Right lung (tissue), 5 donors: ENCODE data around the gene SLC35F3. TPM values are rescaled to one million over a fixed set of nuclear protein-coding genes. Genes with fewer than 3 reads are reported as not detected.
"Not testable (repeated sequence)": the region's sequence is repeated elsewhere in the genome, so short reads cannot be mapped to it uniquely, and the experiment has no call there.

Experiments
- DNase-seq, 2 donors: peaks; one replicate each; pipeline ENCODE4 v3.0.0-alpha.2; 2013
- polyA plus RNA-seq, 5 donors: library from polyadenylated mRNA; unstranded; fragments of 120-200 nt; gene quantifications; one replicate each; pipeline versions ENCODE4 v1.2.1 to v1.2.3, GENCODE V29; 2013; ENCODE audit warnings: inconsistent platforms in 1 of 5, low replicate concordance in 1 of 5; ENCODE audit not compliant: insufficient read length in 5 of 5, insufficient read depth in 1 of 5

SLC35F3 gene
- polyA plus RNA-seq, 5 donors = 0.97 to 1.9 (median 1.8) TPM

GRCh38 chr1:234141006-234141405 is 236.5 kb downstream of the SLC35F3 start:
- DNase-seq = no peak

- no peak for DNase-seq
These were observed 239.2 kb downstream of the SLC35F3 start for GRCh38 chr1:234143681-234144080.

DNA sequence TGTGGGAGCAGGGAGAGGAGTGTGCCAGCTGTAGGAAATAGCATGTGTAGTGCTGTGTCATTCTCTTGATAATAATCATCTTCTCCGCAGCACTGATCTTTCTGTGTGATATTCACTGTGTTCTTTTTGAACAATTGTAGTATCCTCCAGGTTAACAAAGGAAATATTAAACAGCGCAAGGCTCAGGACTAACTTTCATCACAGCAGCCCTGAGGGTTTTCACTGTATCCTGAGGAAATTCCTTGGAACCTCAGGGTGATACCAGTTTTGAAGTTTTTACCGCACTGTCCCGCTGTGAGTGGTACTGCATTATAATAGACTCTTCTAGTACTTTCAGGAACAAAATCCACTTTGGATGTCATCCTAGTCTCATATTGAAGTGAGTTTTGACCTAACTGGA is 240.4 kb downstream of the SLC35F3 start:
- DNase-seq = no peak

GRCh38 chr1:234148350-234148749 is 243.9 kb downstream of the SLC35F3 start:
- DNase-seq = no peak

DNA sequence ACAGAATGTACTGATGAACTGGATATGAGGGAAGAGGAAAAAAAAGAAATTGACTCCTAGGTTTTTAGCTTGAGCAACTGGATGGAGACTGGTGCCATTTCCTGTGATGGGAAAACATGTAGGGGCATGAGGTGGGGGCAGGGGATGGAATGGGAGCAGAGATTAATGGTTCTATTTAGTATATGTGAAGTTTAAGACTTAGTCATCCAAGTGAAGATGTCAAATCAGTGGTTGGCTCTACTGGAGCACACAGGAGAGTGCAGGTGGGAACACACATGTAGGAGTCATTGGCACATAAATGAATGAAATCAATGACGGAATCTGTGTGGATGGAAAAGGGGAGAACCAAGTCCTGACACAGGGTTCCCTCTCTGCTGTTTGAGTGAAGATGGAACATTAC is 244.3 kb downstream of the SLC35F3 start:
- no peak for DNase-seq

DNA sequence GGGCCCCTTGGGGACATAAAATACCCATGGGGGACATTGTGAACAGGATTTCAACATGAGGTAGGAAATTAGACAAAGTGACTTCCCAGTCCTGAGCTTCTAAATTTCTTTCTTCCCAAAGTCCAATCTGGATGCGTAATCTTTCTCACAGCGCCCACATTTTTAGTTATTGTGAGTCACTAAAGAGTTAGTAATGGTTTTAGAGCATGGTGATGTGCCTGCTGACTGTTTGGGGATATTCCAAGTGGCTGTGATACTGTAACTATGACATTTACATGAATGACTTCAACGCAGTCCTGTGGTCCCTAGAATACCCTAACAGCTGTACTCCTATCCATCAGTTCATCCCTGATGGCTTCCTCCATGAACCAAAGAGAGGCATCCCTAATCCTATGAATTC is 244.7 kb downstream of the SLC35F3 start:
- DNase-seq = no peak

DNA sequence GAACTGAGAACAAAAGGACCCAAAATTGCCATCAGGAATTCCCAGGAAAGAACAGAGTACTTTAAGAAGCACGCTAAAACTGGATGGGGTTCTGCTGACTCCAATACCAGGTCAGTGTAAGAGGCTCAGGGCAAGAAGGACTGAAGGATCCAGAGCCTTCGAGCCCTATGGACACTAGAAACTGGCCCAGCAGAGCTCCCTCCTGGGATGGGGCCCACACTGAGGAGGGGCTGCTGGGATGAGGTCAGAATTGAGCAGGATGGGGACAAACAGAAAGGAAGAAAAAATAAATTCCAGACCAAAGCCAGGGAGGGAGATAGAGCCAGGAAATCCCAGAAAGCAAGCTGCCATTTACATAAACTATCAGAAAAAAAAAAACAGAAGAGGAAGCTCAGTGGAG is 246.4 kb downstream of the SLC35F3 start:
- no peak for DNase-seq

GRCh38 chr1:234152344-234152743 is 247.9 kb downstream of the SLC35F3 start:
- not testable (repeated sequence) for DNase-seq

DNA sequence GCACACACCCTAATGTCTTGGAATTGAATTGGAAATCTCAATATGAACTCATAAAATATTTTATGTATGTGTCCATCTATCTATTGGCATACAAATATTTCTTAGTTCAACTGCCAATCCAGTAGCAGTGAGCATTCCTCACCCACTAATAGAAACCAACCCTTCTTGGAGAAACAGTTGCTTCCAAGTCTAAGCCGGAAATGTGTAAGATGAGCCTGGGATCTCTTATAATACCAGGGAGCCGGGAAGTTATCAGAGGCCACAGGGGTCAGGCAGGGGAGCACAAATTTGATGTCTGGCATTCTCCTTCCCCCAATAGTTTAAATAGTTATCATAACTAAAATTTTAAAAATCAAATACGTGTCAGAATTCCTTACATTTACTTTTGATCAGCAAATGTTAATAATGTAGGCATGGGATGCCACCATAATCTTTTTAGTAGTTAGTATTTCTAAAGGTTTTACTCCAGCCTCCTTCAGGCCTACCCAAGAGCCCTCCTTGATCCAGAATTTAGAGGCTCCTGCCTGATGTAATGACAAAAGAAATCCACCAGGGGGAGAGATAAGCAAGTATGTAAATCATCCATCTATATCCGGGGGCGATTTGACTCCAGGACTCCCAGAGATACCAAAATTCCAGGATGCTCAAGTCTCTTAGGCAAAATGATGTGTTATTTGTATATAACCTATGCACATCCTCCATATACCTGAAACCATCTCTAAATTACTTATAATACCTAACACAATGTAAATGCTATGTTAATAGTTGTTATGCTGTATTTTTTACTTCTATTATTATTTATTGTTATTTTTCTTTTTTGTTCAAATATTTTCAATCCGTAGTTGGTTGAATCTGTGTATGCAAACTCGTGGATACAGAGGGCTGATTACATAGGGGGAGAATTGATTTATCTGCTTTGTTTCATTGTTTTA is 250.1 kb downstream of the SLC35F3 start:
- peak in 1 of 2 donors; percentile 35 for DNase-seq

GRCh38 chr1:234162661-234163060 is 258.2 kb downstream of the SLC35F3 start:
- no peak for DNase-seq

- no peak for DNase-seq
These were observed 258.9 kb downstream of the SLC35F3 start for GRCh38 chr1:234163267-234163919.

- DNase-seq = no peak
These were observed 259.7 kb downstream of the SLC35F3 start for GRCh38 chr1:234164098-234164709.

GRCh38 chr1:234168061-234168724 is 263.7 kb downstream of the SLC35F3 start:
- DNase-seq = no peak

DNA sequence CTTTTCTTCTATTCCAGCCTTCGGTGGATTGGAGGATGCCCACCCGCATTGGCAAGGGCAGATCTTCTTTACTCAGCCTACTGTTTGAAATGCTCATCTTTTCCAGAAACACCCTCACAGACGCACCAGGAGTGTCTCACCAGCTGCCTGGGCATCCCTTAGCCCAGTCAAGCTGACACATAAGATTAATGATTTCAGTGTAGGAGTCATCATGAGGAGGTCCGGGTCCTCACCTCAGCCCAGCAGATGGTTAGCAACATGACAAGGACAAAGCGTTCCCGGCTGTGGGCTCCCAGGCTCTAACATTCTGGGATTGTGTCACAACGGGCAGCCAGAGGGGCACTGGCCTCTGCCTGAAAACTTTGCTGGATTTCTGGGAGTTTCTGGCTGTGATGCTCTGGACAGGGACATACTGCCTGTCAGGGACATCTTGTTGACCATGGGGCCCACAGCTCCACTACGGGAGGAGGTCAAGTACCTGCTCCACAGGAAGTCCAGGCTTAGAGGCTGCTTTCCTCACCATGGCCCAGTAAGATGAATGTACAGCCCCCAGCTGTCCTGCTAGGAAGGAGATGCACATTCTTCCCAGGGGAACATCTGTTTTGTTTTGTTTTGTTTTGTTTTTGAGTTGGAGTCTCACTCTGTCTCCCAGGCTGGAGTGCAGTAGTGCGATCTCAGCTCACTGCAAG is 264.8 kb downstream of the SLC35F3 start:
- no peak for DNase-seq

GRCh38 chr1:234170067-234170466 is 265.6 kb downstream of the SLC35F3 start:
- no peak for DNase-seq

DNA sequence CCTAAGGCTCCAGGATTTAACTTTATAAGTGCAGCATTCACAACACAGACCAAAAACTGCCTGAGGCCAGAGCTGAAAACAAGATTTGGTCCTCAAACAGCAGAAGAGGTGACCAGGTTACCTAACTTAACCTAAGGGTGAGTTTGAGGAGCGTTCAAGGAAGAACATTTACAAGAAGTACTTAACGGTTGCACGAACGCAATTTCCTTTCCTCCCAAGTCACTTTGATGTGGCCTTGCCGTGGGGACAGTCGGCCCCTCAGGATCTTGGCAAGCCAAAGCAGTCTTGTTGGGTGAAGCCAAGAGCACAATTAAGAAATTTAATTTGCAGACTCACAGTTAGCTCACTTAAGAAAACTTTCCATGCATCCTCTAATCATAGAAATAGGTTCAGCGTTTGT is 266.1 kb downstream of the SLC35F3 start:
- DNase-seq = no peak

GRCh38 chr1:234173968-234174367 is 269.5 kb downstream of the SLC35F3 start:
- no peak for DNase-seq

DNA sequence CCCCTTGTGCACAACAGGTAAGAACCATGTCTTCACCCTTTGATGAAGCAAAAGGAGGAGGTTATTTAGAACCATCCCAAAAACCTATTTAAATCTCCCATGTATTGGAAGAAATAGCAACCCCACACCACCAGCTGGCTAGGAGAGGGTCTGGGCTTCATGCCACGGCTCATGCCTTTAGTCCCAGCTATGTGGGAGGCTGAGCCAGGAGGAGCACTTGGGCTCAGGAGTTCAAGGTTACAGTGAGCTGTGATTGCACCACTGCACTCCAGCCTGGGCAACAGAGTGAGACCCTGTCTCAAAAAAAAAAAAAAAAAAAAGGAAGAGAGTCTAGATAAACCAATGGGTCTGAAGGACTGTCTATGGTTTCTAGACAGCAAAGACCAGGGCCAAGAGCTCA is 270.9 kb downstream of the SLC35F3 start:
- no peak for DNase-seq

- DNase-seq = no peak
These were observed 271.5 kb downstream of the SLC35F3 start for GRCh38 chr1:234176000-234176399.

DNA sequence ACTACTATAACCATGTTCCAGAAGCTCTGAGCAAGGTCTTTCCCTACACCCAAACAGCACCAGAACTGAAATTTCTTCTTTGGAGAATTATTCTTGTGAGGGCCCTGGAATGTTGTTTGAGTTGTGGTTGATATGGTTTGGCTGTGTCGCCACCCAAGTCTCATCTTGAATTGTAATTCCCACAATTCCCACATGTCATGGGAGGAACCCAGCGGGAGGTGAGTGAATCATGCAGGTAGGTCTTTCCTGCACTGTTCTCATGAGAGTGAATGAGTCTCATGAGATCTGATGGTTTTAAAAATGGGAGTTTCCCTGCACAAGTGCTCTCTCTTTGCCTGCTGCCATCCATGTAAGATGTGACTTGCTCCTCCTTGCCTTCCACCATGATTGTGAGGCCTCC is 272.4 kb downstream of the SLC35F3 start:
- not testable (repeated sequence) for DNase-seq

DNA sequence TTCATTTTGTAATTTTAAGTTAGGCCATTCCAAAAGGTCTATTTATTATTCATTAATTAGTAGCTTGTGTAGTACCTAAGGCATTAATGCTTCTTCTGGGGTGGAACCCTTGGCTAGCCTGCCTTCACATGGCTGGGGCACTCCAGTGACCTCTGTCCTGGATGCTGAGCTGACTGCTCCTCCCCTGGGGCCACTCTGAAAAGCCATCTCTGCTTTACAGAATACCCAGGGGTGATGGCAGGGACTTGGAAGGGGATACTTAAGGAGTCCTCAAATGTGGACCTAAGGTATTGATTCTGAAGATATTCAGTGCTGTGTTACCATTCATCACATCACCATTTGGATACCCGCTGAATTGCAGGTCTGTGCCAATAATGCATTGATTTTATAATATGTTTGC is 281.0 kb downstream of the SLC35F3 start:
- no peak for DNase-seq
